HT1080 (cell line): ENCODE measurements around the gene MYMX. TPM values are rescaled to one million over a fixed set of nuclear protein-coding genes. Genes with fewer than 3 reads are reported as not detected.
"Not testable (repeated sequence)": the region's sequence is repeated elsewhere in the genome, so short reads cannot be mapped to it uniquely, and the experiment has no call there.

Source experiments
- DNase-seq: peaks from one replicate; pipeline ENCODE4 v3.0.0-alpha.2; 2015; ENCODE audit warnings: low read depth
- total RNA-seq: library from RNA; depleted of rRNA; stranded (reverse); fragments of >200 nt; shearing (Covaris generic); gene quantifications from 2 replicates; pipeline ENCODE4 v1.2.3, GENCODE V29; 2014

The MYMX gene
- total RNA-seq, 1 experiment from 2014 or later, result not detected

GRCh38 chr6:44230034-44230675 lies 13.4 kb downstream of the MYMX start:
- DNase-seq, result no peak

GRCh38 chr6:44231426-44231825 lies 14.7 kb downstream of the MYMX start:
- DNase-seq, result not testable (repeated sequence)

GRCh38 chr6:44232676-44233566 lies 16.2 kb downstream of the MYMX start:
- no peak for DNase-seq

- DNase-seq, result no peak
Measured at GRCh38 chr6:44233567-44234100, 16.9 kb downstream of the MYMX start.

- DNase-seq, result peak; percentile 70
Measured at GRCh38 chr6:44234101-44235025, 17.6 kb downstream of the MYMX start.

- no peak for DNase-seq
Measured at GRCh38 chr6:44235269-44235668, 18.5 kb downstream of the MYMX start.

- no peak for DNase-seq
Measured at GRCh38 chr6:44235891-44236516, 19.3 kb downstream of the MYMX start.

GRCh38 chr6:44237021-44237812 lies 20.5 kb downstream of the MYMX start:
- peak; percentile 99 for DNase-seq

- DNase-seq, result peak; percentile 62
Measured at GRCh38 chr6:44237813-44238433, 21.2 kb downstream of the MYMX start.

- DNase-seq, result no peak
Measured at GRCh38 chr6:44238687-44239350, 22.1 kb downstream of the MYMX start.

GRCh38 chr6:44243345-44243744 lies 26.6 kb downstream of the MYMX start:
- DNase-seq, result no peak

- no peak for DNase-seq
Measured at GRCh38 chr6:44245391-44245911, 28.7 kb downstream of the MYMX start.

GRCh38 chr6:44245912-44246662 lies 29.4 kb downstream of the MYMX start:
- DNase-seq, result peak; percentile 89

- peak; percentile 99 for DNase-seq
Measured at GRCh38 chr6:44246663-44247337, 30.1 kb downstream of the MYMX start, which contains the start of gene HSP90AB1. TSS of gene HSP90AB1 (plus strand) at chr6:44247101. CDS start at chr6:44248630, 1,529 bp downstream.

- peak; percentile 75 for DNase-seq
Measured at GRCh38 chr6:44247338-44248302, 30.9 kb downstream of the MYMX start.

GRCh38 chr6:44248579-44248978 lies 31.9 kb downstream of the MYMX start:
- no peak for DNase-seq
